Tibial artery (tissue), 4 donors: ENCODE data around the gene ETF1.

Source experiments
- DNase-seq, 2 donors: peaks; one replicate each; pipeline ENCODE4 v3.0.0-alpha.2; 2019
- H3K27ac ChIP-seq, 2 donors: fragments of 200-600 bp; sonication (generic) in 1 of 2; 1 replicate in 1 of 2; 2 replicates in 1 of 2; pipeline ENCODE4 v1.5.1; 2018 to 2019; ENCODE audit warnings: mild to moderate bottlenecking in 1 of 2
- H3K27me3 ChIP-seq, 2 donors: fragments of 200-600 bp; sonication (generic) in 1 of 2; one replicate each; pipeline versions ENCODE4 v1.5.1 to v1.6.0; 2016 to 2019
- H3K36me3 ChIP-seq, 3 donors: fragments of 200-600 bp; sonication (generic) in 2 of 3; one replicate each; pipeline ENCODE4 v1.5.1; 2016 to 2019; ENCODE audit warnings: mild to moderate bottlenecking in 2 of 3
- H3K4me1 ChIP-seq, 4 donors: fragments of 200-600 bp; sonication (generic) in 2 of 4; 1 replicate in 3 of 4; 2 replicates in 1 of 4; pipeline ENCODE4 v1.5.1; 2016 to 2019
- H3K4me3 ChIP-seq, 2 donors: fragments of 200-600 bp; sonication (generic) in 1 of 2; 1 replicate in 1 of 2; 2 replicates in 1 of 2; pipeline ENCODE4 v1.5.1; 2018 to 2019; ENCODE audit warnings: mild to moderate bottlenecking in 2 of 2
- H3K9me3 ChIP-seq, 3 donors: fragments of 200-600 bp; sonication (generic) in 1 of 3; one replicate each; pipeline ENCODE4 v1.5.1; 2016 to 2019
- intact Hi-C: fragments of 100-400 bp; cut with DNase I; formaldehyde crosslinking; loops from one replicate; pipeline ENCODE4 v1.15.0; 2023; ENCODE audit warnings: low total_unique reads
- TF ChIP-seq, protein P1 (sequence below), 2 experiments: fragments of 200-600 bp in 1 of 2; fragments of 450-650 bp in 1 of 2; IDR thresholded peaks; one replicate each; pipeline ENCODE4 v1.5.1; 2017 to 2019; ENCODE audit warnings: antibody characterized with exemption in 2 of 2, mild to moderate bottlenecking in 1 of 2, moderate library complexity in 1 of 2

ETF1 gene

DNA sequence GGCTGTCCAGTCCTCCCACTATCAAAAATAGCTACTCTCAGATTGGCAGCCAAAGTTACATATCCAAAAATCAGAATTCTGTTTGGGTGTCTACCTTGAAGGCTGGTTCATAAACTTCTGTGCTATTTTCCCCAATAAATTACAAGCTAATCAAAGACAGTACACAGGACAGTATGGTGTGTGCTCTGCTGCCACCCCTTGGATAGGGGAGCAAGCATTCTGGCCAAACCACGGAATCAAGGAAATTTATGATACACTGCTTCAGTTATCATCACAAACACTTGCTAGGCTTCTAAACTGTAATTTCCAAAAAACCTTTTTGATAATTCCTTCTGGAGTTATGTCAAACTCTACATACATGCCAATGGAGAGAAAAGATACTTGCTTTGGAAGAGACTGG is 15.9 kb downstream of the ETF1 start:
- Histone ChIP-seq H3K9me3 (no peaks in the 10 kb centered on the region), H3K4me1 (peaks cover 0 to 4% (median 0%) of the 10 kb centered on the region in 4 donors), H3K4me3 (no peak overlapping the region), H3K36me3 (peaks cover 0 to 5% (median 0%) of the 10 kb centered on the region in 3 donors), H3K27ac (no peak overlapping the region), H3K27me3 (no peaks in the 10 kb centered on the region)
- TF ChIP-seq, protein P1, sequence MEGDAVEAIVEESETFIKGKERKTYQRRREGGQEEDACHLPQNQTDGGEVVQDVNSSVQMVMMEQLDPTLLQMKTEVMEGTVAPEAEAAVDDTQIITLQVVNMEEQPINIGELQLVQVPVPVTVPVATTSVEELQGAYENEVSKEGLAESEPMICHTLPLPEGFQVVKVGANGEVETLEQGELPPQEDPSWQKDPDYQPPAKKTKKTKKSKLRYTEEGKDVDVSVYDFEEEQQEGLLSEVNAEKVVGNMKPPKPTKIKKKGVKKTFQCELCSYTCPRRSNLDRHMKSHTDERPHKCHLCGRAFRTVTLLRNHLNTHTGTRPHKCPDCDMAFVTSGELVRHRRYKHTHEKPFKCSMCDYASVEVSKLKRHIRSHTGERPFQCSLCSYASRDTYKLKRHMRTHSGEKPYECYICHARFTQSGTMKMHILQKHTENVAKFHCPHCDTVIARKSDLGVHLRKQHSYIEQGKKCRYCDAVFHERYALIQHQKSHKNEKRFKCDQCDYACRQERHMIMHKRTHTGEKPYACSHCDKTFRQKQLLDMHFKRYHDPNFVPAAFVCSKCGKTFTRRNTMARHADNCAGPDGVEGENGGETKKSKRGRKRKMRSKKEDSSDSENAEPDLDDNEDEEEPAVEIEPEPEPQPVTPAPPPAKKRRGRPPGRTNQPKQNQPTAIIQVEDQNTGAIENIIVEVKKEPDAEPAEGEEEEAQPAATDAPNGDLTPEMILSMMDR (IDR thresholded peaks at IDR 0.05): no peak
- intact Hi-C loops: no loop called here
- no peak for DNase-seq

DNA sequence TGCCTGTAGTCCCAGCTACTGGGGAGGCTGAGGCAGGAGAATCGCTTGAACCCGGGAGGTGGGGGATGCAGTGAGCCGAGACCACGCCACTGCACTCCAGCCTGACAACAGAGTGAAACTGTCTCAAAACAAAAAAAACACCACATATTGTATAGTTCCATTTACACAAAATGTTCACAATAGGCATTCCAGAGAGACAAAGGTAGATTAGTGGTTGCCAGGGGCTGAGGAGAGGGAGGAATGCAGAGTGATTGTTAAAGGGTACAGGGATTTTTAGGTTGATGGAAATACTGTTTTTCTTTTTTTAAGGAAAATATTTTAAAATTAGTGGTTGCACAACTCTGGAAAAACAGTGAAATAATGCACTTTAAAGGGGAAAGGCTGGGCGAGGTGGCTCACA is 19.6 kb downstream of the ETF1 start:
- DNase-seq: no peak
- H3K4me1 ChIP-seq: peaks cover 0 to 5% (median 0%) of the 10 kb centered on the region in 4 donors
- intact Hi-C loops: no loop called here
- no peaks in the 10 kb centered on the region for H3K9me3 ChIP-seq
- TF ChIP-seq, protein P1 (IDR thresholded peaks at IDR 0.05): no peak
- peaks cover 1 to 10% (median 4%) of the 10 kb centered on the region in 3 donors for H3K36me3 ChIP-seq
- H3K27ac ChIP-seq: no peak overlapping the region
- no peaks in the 10 kb centered on the region for H3K27me3 ChIP-seq
- no peak overlapping the region for H3K4me3 ChIP-seq

DNA sequence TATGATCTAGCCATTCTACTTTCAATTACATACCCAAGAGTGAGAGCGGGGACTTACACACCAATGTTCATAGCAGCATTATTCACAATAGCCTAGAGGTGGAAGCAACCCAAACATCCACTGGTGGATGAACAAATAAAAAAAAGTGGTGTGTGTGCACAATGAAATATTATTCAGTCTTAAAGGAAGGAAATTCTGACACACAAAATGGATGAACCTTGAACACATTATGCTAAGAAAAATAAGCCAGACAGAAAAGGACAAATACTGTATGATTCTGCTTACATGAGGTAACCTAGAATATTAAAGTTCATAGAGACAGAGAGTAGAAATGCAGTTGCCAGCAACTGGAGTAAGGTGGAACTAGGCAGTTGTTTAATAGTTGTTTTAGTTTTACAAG is 22.1 kb downstream of the ETF1 start:
- Histone ChIP-seq H3K27me3 (no peaks in the 10 kb centered on the region), H3K36me3 (peaks cover 23 to 34% (median 25%) of the 10 kb centered on the region in 3 donors), H3K4me3 (no peak overlapping the region), H3K9me3 (no peaks in the 10 kb centered on the region), H3K27ac (no peak overlapping the region), H3K4me1 (peaks cover 0 to 5% (median 0%) of the 10 kb centered on the region in 4 donors)
- intact Hi-C loops: no loop called here
- TF ChIP-seq, protein P1 (IDR thresholded peaks at IDR 0.05): no peak
- DNase-seq: no peak

DNA sequence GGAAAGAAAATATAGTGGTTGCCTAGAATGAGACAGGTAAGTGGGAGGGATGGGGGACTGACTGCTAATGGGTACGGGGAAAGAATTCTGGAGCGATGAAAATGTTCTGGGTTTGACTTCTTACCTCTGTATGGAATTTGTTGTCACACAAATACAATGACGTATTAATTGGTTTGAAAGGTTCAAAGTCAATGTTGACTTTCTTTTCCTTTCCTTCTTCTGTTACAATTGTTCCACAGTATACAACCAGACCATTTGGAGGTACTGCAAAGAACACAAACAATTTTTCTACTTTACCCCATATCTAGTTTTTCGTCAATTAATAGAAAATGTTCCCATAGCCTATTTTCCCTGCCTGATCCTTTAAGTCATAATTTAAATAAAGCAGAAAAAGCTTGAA is 25.6 kb downstream of the ETF1 start:
- H3K4me1 ChIP-seq: peaks cover 0 to 5% (median 0%) of the 10 kb centered on the region in 4 donors
- TF ChIP-seq, protein P1 (IDR thresholded peaks at IDR 0.05): no peak
- peaks cover 44 to 65% (median 61%) of the 10 kb centered on the region in 3 donors for H3K36me3 ChIP-seq

DNA sequence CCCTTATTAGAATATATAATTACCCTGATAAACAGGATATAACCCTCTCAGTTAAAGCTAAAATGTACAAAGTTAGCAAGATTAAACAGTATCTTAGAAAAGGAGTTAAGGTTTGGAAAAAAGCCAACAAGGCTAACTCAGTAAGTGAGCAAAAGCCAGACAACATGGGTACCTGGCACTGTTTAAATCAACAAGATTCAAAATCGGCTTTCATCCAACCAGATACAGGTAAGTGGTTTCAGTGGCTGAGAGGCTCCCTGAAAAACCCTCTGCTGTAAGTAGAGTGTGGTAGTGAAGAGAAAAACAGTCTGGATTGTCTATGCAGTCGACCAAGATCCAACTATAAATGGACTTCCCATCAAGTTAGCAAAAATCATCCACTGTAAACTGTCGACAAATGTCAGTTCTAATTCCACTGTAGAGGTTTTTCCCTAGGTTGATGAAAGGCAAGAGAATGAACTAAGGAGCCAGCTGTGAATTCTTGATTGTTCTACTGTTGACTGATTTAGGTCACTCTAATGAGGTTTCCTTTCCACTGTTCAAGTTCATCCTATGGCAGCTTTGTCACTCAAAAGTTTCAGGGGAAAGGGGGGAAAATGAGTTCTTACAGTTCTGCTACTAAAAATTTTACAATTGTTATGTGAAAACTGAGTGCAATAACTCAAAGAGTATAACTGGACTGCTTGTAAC is 27.3 kb downstream of the ETF1 start:
- peaks cover 0 to 2% (median 0%) of the 10 kb centered on the region in 4 donors for H3K4me1 ChIP-seq
- no peak for DNase-seq
- H3K4me3 ChIP-seq: no peak overlapping the region
- H3K27ac ChIP-seq: no peak overlapping the region
- intact Hi-C loops: no loop called here
- H3K27me3 ChIP-seq: no peaks in the 10 kb centered on the region
- H3K9me3 ChIP-seq: no peaks in the 10 kb centered on the region
- peaks cover 56 to 79% (median 71%) of the 10 kb centered on the region in 3 donors for H3K36me3 ChIP-seq
- TF ChIP-seq, protein P1 (IDR thresholded peaks at IDR 0.05): no peak

More for the DNA sequence above, 25.6 kb downstream of the ETF1 start:
- DNase-seq: no peak
- H3K27ac ChIP-seq: no peak overlapping the region
- no peaks in the 10 kb centered on the region for H3K27me3 ChIP-seq
- intact Hi-C loops: no loop called here
- H3K9me3 ChIP-seq: no peaks in the 10 kb centered on the region
- H3K4me3 ChIP-seq: no peak overlapping the region
